GM19240 (cell line): Measurements from ENCODE around the gene TAOK2.
A peak's percentile ranks its signal among the peaks of the same experiment; 100 is the strongest.
"Not testable (repeated sequence)": the region's sequence is repeated elsewhere in the genome, so short reads cannot be mapped to it uniquely, and the experiment has no call there.

Experiments used
- DNase-seq: peaks from one replicate; pipeline ENCODE4 v3.0.0; 2011; ENCODE audit warnings: low spot score; ENCODE audit not compliant: insufficient read length

The TAOK2 gene

GRCh38 chr16:29973384-29974246 is at the start of gene TAOK2:
Gene TAOK2, plus strand, starts transcription at chr16:29973868. Its CDS starts 3,905 bp downstream, at chr16:29977773.
- peak; percentile 99 for DNase-seq

- DNase-seq = no peak
These were observed 48.4 kb upstream of the TAOK2 start for GRCh38 chr16:29925105-29925756.

- peak; percentile 94 for DNase-seq
These were observed 47.6 kb upstream of the TAOK2 start, which contains the start of gene KCTD13 for GRCh38 chr16:29925781-29926710. Gene KCTD13, minus strand, starts transcription at chr16:29926226. Its CDS starts 193 bp downstream, at chr16:29926033.

- no peak for DNase-seq
These were observed 47.0 kb upstream of the TAOK2 start for GRCh38 chr16:29926711-29927052.

- DNase-seq = no peak
These were observed 46.4 kb upstream of the TAOK2 start for GRCh38 chr16:29927070-29927905.

GRCh38 chr16:29931750-29932149 is 41.9 kb upstream of the TAOK2 start:
- DNase-seq = not testable (repeated sequence)

GRCh38 chr16:29940656-29941055 is 33.0 kb upstream of the TAOK2 start:
- no peak for DNase-seq

- no peak for DNase-seq
These were observed 29.5 kb upstream of the TAOK2 start for GRCh38 chr16:29943846-29944799.

- no peak for DNase-seq
These were observed 25.8 kb upstream of the TAOK2 start for GRCh38 chr16:29947897-29948296.

GRCh38 chr16:29950806-29951461 is 22.7 kb upstream of the TAOK2 start:
- no peak for DNase-seq

GRCh38 chr16:29951625-29952365 is 21.9 kb upstream of the TAOK2 start:
- DNase-seq = no peak

- DNase-seq = no peak
These were observed 14.9 kb upstream of the TAOK2 start for GRCh38 chr16:29958756-29959155.

GRCh38 chr16:29959293-29959692 is 14.4 kb upstream of the TAOK2 start:
- no peak for DNase-seq

GRCh38 chr16:29959821-29960220 is 13.8 kb upstream of the TAOK2 start:
- DNase-seq = not testable (repeated sequence)

GRCh38 chr16:29961127-29961478 is 12.6 kb upstream of the TAOK2 start:
- no peak for DNase-seq

- peak; percentile 93 for DNase-seq
These were observed 12.0 kb upstream of the TAOK2 start, which contains the start of gene TMEM219 for GRCh38 chr16:29961479-29962343. Gene TMEM219, plus strand, starts transcription at chr16:29962079. Its CDS starts 1,065 bp downstream, at chr16:29963144.

- DNase-seq = no peak
These were observed 11.2 kb upstream of the TAOK2 start for GRCh38 chr16:29962344-29962994.
